Fibroblast of lung (primary cell): ENCODE results near the gene KCNIP4. TPM values are rescaled to one million over a fixed set of nuclear protein-coding genes. Genes with fewer than 3 reads are reported as not detected.

ENCODE experiments used
- DNase-seq, 2 donors: peaks; one replicate each; pipeline versions ENCODE4 v3.0.0 to v3.0.0-alpha.2; 2010; ENCODE audit warnings: low read depth in 2 of 2
- H2AFZ ChIP-seq: 2 replicates; pipeline ENCODE4 v1.5.1; 2012; ENCODE audit warnings: low read length, control low read depth, inconsistent platforms
- H3K27ac ChIP-seq: 2 replicates; pipeline ENCODE4 v1.5.1; 2011; ENCODE audit warnings: low read length, control low read depth; ENCODE audit not compliant: insufficient read depth
- H3K27me3 ChIP-seq: 2 replicates; pipeline ENCODE4 v1.5.1; 2011; ENCODE audit warnings: mild to moderate bottlenecking, low read length; ENCODE audit not compliant: control insufficient read depth, insufficient read depth
- H3K36me3 ChIP-seq: 2 replicates; pipeline ENCODE4 v1.5.1; 2011; ENCODE audit warnings: low read length; ENCODE audit not compliant: control insufficient read depth, insufficient read depth
- H3K4me1 ChIP-seq: 2 replicates; pipeline ENCODE4 v1.5.1; 2011; ENCODE audit warnings: low read length; ENCODE audit not compliant: control insufficient read depth, insufficient read depth; ENCODE audit errors: extremely low read depth
- H3K4me2 ChIP-seq: 2 replicates; pipeline ENCODE4 v1.5.1; 2011; ENCODE audit warnings: low read length, control low read depth; ENCODE audit not compliant: insufficient read depth; ENCODE audit errors: extremely low read depth
- H3K4me3 ChIP-seq, 4 experiments: fragments of 200-600 bp in 1 of 4; sonication (generic) in 1 of 4; replicated peaks in 1 of 4; 2 replicates each; pipeline ENCODE4 v1.5.1; 2011 to 2016; ENCODE audit warnings: low read length in 4 of 4, low read depth in 3 of 4, mild to moderate bottlenecking in 3 of 4, control low read depth in 2 of 4, inconsistent platforms in 1 of 4, mixed read lengths in 1 of 4; ENCODE audit not compliant: insufficient read depth in 1 of 4; ENCODE audit errors: control extremely low read depth in 1 of 4
- H3K79me2 ChIP-seq: 2 replicates; pipeline ENCODE4 v1.5.1; 2012; ENCODE audit warnings: mild to moderate bottlenecking, low read length, inconsistent platforms; ENCODE audit not compliant: control insufficient read depth, insufficient read depth
- H3K9ac ChIP-seq: 2 replicates; pipeline ENCODE4 v1.5.1; 2011; ENCODE audit warnings: mild to moderate bottlenecking, low read length, control low read depth; ENCODE audit not compliant: insufficient read depth
- H3K9me3 ChIP-seq: 2 replicates; pipeline ENCODE4 v1.5.1; 2012; ENCODE audit warnings: low read depth, low read length; ENCODE audit not compliant: control insufficient read depth, insufficient read depth
- H4K20me1 ChIP-seq: 2 replicates; pipeline ENCODE4 v1.5.1; 2011; ENCODE audit warnings: low read length; ENCODE audit not compliant: control insufficient read depth, insufficient read depth; ENCODE audit errors: extremely low read depth
- EZH2 ChIP-seq: IDR thresholded peaks from 2 replicates; pipeline ENCODE4 v1.5.1; 2012; ENCODE audit warnings: low read length, control low read depth, mild to moderate bottlenecking; ENCODE audit errors: missing control alignments
- polyA plus RNA-seq, 2 donors: library from polyadenylated mRNA; depleted of rRNA in 1 of 2; stranded (reverse) in 1 of 2; unstranded in 1 of 2; fragments of >200 nt; gene quantifications; 2 replicates each; pipeline ENCODE4 v1.2.1, GENCODE V29; 2011 to 2012; ENCODE audit warnings: missing spikeins in 1 of 2
- total RNA-seq: library from RNA; depleted of rRNA; stranded (reverse); fragments of >200 nt; gene quantifications from 2 replicates; pipeline ENCODE4 v1.2.1, GENCODE V29; 2014
- TF ChIP-seq, protein P1 (sequence below), 2 donors: IDR thresholded peaks in 1 of 2; conservative IDR thresholded peaks in 1 of 2; 1 replicate in 1 of 2; 2 replicates in 1 of 2; pipeline ENCODE4 v1.5.1; 2011 to 2012; ENCODE audit warnings: low read length in 2 of 2, control low read depth in 1 of 2, inconsistent platforms in 1 of 2, low read depth in 1 of 2, mild to moderate bottlenecking in 1 of 2

KCNIP4 gene
- total and polyA plus RNA-seq, 2 donors (not counting 1 experiment from before 2014, with no cell fraction given): not detected

DNA sequence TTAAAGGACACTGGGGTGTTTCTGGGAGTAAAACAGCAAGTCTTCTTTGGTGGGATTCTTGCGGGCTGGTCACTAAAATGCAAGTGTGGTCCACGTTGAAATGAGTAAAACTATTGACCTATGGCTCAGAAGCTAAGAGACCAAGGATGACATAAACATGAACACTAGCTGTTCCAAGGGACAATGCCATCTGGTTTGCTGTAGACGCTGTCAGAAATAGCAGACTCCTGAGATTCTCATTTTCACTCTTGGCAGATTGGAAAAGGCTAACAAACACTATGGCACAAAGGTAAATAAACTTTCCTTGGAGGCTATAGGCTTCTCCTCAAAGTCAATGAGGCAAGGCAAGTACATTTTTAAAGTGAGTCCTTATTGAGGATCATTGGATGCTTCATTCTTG is 343.6 kb downstream of the KCNIP4 start:
- H3K9ac ChIP-seq: no peak overlapping the region
- H3K79me2 ChIP-seq: no peaks in the 10 kb centered on the region
- no peak overlapping the region for H3K4me2 ChIP-seq
- no peaks in the 10 kb centered on the region for H3K27me3 ChIP-seq
- H3K9me3 ChIP-seq: no peaks in the 10 kb centered on the region
- H3K36me3 ChIP-seq: no peaks in the 10 kb centered on the region
- no peak for DNase-seq
- no peaks in the 10 kb centered on the region for H4K20me1 ChIP-seq
- H3K4me3 ChIP-seq: no peak overlapping the region
- no peak for TF ChIP-seq EZH2
- no peak overlapping the region for H2AFZ ChIP-seq
- H3K27ac ChIP-seq: no peak overlapping the region
- no peaks in the 10 kb centered on the region for H3K4me1 ChIP-seq

DNA sequence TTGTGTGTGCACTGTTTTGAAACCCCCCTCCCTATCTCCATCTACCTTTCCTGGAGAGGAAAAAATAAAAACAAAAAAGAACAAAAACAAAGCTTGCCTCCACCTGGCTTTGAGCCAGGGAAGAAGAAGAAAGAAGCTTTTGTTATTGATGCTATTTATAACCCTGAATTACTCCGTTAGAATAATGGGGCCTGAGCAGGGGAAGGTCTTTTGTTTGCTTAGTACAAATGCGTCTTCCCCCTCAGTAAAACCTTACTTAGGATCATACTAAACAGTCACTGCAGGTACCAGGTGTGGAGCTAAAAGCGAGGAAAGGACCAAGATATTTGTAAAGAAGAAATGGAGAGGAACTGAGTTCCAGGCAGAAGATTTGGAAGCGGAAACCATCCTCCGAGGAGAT is 352.1 kb downstream of the KCNIP4 start:
- Histone ChIP-seq H3K27me3 (no peaks in the 10 kb centered on the region), H3K9me3 (no peaks in the 10 kb centered on the region), H3K4me1 (no peaks in the 10 kb centered on the region), H4K20me1 (no peaks in the 10 kb centered on the region), H3K79me2 (no peaks in the 10 kb centered on the region), H3K4me3 (no peak overlapping the region), H2AFZ (no peak overlapping the region), H3K4me2 (no peak overlapping the region), H3K36me3 (no peaks in the 10 kb centered on the region), H3K9ac (no peak overlapping the region), H3K27ac (no peak overlapping the region)
- no peak for DNase-seq
- TF ChIP-seq, protein P1, sequence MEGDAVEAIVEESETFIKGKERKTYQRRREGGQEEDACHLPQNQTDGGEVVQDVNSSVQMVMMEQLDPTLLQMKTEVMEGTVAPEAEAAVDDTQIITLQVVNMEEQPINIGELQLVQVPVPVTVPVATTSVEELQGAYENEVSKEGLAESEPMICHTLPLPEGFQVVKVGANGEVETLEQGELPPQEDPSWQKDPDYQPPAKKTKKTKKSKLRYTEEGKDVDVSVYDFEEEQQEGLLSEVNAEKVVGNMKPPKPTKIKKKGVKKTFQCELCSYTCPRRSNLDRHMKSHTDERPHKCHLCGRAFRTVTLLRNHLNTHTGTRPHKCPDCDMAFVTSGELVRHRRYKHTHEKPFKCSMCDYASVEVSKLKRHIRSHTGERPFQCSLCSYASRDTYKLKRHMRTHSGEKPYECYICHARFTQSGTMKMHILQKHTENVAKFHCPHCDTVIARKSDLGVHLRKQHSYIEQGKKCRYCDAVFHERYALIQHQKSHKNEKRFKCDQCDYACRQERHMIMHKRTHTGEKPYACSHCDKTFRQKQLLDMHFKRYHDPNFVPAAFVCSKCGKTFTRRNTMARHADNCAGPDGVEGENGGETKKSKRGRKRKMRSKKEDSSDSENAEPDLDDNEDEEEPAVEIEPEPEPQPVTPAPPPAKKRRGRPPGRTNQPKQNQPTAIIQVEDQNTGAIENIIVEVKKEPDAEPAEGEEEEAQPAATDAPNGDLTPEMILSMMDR (conservative IDR thresholded peaks at IDR 0.05 in 1 of 2, IDR thresholded peaks at IDR 0.05 in 1 of 2; ENCODE audit: low read depth in 1 of 2, low read length in 2 of 2): no peak
- no peak for TF ChIP-seq EZH2

DNA sequence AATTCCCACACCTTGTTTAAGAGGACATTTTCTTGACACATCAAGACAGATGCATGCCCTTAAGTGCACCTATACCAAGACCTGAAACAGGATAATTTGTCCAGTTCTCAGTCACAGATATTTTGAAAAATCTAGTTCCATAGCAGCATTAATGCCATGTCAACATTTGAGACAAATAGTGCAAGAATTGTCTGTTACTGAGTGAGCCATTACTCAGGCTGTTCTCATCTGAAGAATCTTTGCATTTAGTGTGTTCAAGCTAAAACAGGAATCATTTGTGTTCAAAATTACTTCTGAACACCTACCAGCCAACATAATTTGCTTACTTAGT is 354.9 kb downstream of the KCNIP4 start:
- H3K27ac ChIP-seq: no peak overlapping the region
- TF ChIP-seq, protein P1 (conservative IDR thresholded peaks at IDR 0.05 in 1 of 2, IDR thresholded peaks at IDR 0.05 in 1 of 2; ENCODE audit: low read depth in 1 of 2, low read length in 2 of 2): no peak
- TF ChIP-seq EZH2: no peak
- H3K9me3 ChIP-seq: no peaks in the 10 kb centered on the region
- no peaks in the 10 kb centered on the region for H3K27me3 ChIP-seq
- H3K4me1 ChIP-seq: no peaks in the 10 kb centered on the region
- no peak overlapping the region for H3K4me2 ChIP-seq
- H3K36me3 ChIP-seq: no peaks in the 10 kb centered on the region
- no peaks in the 10 kb centered on the region for H4K20me1 ChIP-seq
- no peak overlapping the region for H3K4me3 ChIP-seq
- H2AFZ ChIP-seq: no peak overlapping the region
- no peaks in the 10 kb centered on the region for H3K79me2 ChIP-seq
- no peak overlapping the region for H3K9ac ChIP-seq
- no peak for DNase-seq
